Renal pelvis (tissue), 4 donors: ENCODE measurements around the gene FAAP100. TPM values are rescaled to one million over a fixed set of nuclear protein-coding genes. Genes with fewer than 3 reads are reported as not detected.

Source experiments
- DNase-seq: peaks from one replicate; pipeline ENCODE4 v3.0.0-alpha.2; 2013
- polyA plus RNA-seq, 3 donors: library from polyadenylated mRNA; unstranded; fragments of 120-200 nt; gene quantifications; one replicate each; pipeline ENCODE4 v1.2.1, GENCODE V29; 2013; ENCODE audit not compliant: insufficient read length in 3 of 3

FAAP100 gene
- polyA plus RNA-seq, 3 donors, result 27.1 to 40.7 (median 30.0) TPM

- DNase-seq, result no peak
Observed at GRCh38 chr17:81491761-81492160, 60.4 kb downstream of the FAAP100 start.

DNA sequence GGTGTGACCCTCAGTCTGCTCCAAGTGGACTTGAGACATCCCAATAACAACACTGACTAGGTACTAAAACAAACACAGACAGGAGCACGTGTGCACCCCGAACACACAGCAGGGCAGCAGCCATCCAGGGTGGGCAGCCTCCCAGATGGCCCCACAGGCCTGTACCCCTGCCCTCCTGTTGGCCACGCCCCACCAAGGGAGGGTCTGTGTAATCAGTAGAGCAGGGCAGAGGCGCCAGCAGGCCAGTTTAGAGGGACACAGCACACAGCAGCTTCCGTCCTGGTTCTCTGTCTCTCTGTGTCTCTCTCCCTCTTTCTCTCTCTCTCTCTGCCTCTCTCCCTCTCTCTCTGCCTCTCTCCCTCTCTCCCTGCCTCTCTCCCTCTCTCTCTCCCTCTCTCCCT is 61.0 kb downstream of the FAAP100 start:
- DNase-seq, result no peak

GRCh38 chr17:81489998-81490992 is 61.9 kb downstream of the FAAP100 start:
- DNase-seq, result no peak

Other genes with a start within 250 kb of the FAAP100 start
- 10 to 100 TPM; 21.2 to 33.0 (median 24.5) TPM for gene BAHCC1, start 156.9 kb downstream of the FAAP100 start, polyA plus RNA-seq
- 1,000 to 10,000 TPM; 2,993 to 3,342 (median 3,086) TPM for gene ACTG1, start 39.6 kb downstream of the FAAP100 start, polyA plus RNA-seq
- 1 to 10 TPM; 1.2 to 2.5 (median 1.6) TPM for gene FSCN2, start 24.0 kb downstream of the FAAP100 start, polyA plus RNA-seq
- 10 to 100 TPM; 51.0 to 78.2 (median 73.9) TPM for gene NPLOC4, start 84.8 kb upstream of the FAAP100 start, polyA plus RNA-seq
- 1 to 10 TPM; 2.6 to 7.0 (median 4.2) TPM for gene TSPAN10, start 84.8 kb upstream of the FAAP100 start, polyA plus RNA-seq
- gene PDE6G, start 104.2 kb upstream of the FAAP100 start, polyA plus RNA-seq, result 10 to 100 TPM; 11.2 to 13.4 (median 11.8) TPM
- gene OXLD1, start 114.3 kb upstream of the FAAP100 start, polyA plus RNA-seq, result 10 to 100 TPM; 18.9 to 24.0 (median 22.3) TPM
- 10 to 100 TPM; 16.8 to 21.9 (median 17.5) TPM for gene CCDC137, start 114.4 kb upstream of the FAAP100 start, polyA plus RNA-seq
- gene ARL16, start 131.4 kb upstream of the FAAP100 start, polyA plus RNA-seq, result 10 to 100 TPM; 41.8 to 49.7 (median 47.0) TPM
- gene HGS, start 131.7 kb upstream of the FAAP100 start, polyA plus RNA-seq, result 100 to 1,000 TPM in 1 of 3 donors, 10 to 100 TPM in 2; 95.1 to 111 (median 96.5) TPM
- gene MRPL12, start 151.0 kb upstream of the FAAP100 start, polyA plus RNA-seq, result 10 to 100 TPM; 47.5 to 67.4 (median 59.2) TPM
- gene SLC25A10, start 159.9 kb upstream of the FAAP100 start, polyA plus RNA-seq, result 10 to 100 TPM; 18.9 to 22.4 (median 22.3) TPM